IMR-90 (cell line): ENCODE results near the gene CDHR2. TPM values are rescaled to one million over a fixed set of nuclear protein-coding genes. Genes with fewer than 3 reads are reported as not detected.

Experiments
- ATAC-seq: fragments of 200-7000 bp; cut with Tn5 transposase; 2 replicates; pipeline ENCODE4 v1.9.1; 2020; ENCODE audit warnings: low read depth, mild to moderate bottlenecking, moderate library complexity
- BruUV-seq: library from RNA; stranded (reverse); fragments of 400-500 nt; replicated peaks from 2 replicates; lab custom pipeline; 2021; lab: Mats Ljungman, UMichigan
- CTCF ChIA-PET: fragments of 300-600 bp; formaldehyde crosslinking; extraction: SDS; loops from one replicate; lab custom pipeline; 2021; ENCODE audit warnings: antibody characterized with exemption; lab: Yijun Ruan, JAX
- POLR2A ChIA-PET: fragments of 300-600 bp; sonication (Branson Sonifier 250); formaldehyde crosslinking; loops from one replicate; lab custom pipeline; 2022; ENCODE audit warnings: antibody characterized with exemption; ENCODE audit not compliant: unreplicated experiment; lab: Charles Lee
- DNase-seq: peaks from one replicate; pipeline ENCODE4 v3.0.0; 2013
- H2AFZ ChIP-seq: replicated peaks from 2 replicates; pipeline ENCODE3; 2013; ENCODE audit warnings: low read length, mild to moderate bottlenecking; ENCODE audit not compliant: poor library complexity
- H2AK5ac ChIP-seq: 2 replicates; pipeline ENCODE4 v1.6.1; 2013; ENCODE audit warnings: low read depth, low read length, inconsistent platforms
- H2AK9ac ChIP-seq: replicated peaks from 2 replicates; pipeline ENCODE3; 2013; ENCODE audit warnings: mild to moderate bottlenecking, low read depth, low read length, moderate library complexity; ENCODE audit not compliant: poor library complexity
- H2BK120ac ChIP-seq: 2 replicates; pipeline ENCODE4 v1.6.1; 2013; ENCODE audit warnings: low read depth, low read length, inconsistent platforms
- H2BK15ac ChIP-seq: 3 replicates; pipeline ENCODE4 v1.6.1; 2013; ENCODE audit warnings: low read depth, low read length, inconsistent platforms
- H2BK20ac ChIP-seq: 2 replicates; pipeline ENCODE4 v1.6.1; 2013; ENCODE audit warnings: low read depth, mild to moderate bottlenecking, inconsistent platforms, low read length, moderate library complexity
- H2BK5ac ChIP-seq: 2 replicates; pipeline ENCODE4 v1.6.1; 2013; ENCODE audit warnings: mild to moderate bottlenecking, low read depth, low read length, inconsistent platforms; ENCODE audit not compliant: poor library complexity, severe bottlenecking
- H3K14ac ChIP-seq: replicated peaks from 2 replicates; pipeline ENCODE4 v1.6.1; 2013; ENCODE audit warnings: low read depth, low read length, inconsistent platforms
- H3K18ac ChIP-seq: 2 replicates; pipeline ENCODE4 v1.6.1; 2013; ENCODE audit warnings: low read depth, low read length, control low read depth
- H3K23ac ChIP-seq: 2 replicates; pipeline ENCODE4 v1.6.1; 2013; ENCODE audit warnings: low read depth, low read length, inconsistent platforms
- H3K27ac ChIP-seq: 2 replicates; pipeline ENCODE4 v1.5.1; 2013; ENCODE audit warnings: mild to moderate bottlenecking, control low read depth, low read length; ENCODE audit not compliant: insufficient read depth
- H3K27me3 ChIP-seq: 2 replicates; pipeline ENCODE4 v1.6.1; 2013; ENCODE audit warnings: low read length; ENCODE audit not compliant: control insufficient read depth, insufficient read depth
- H3K36me3 ChIP-seq: 2 replicates; pipeline ENCODE4 v1.6.1; 2013; ENCODE audit warnings: low read length, mixed read lengths; ENCODE audit not compliant: control insufficient read depth, insufficient read depth
- H3K4ac ChIP-seq: 2 replicates; pipeline ENCODE4 v1.6.1; 2013; ENCODE audit warnings: low read depth, low read length, inconsistent platforms
- H3K4me1 ChIP-seq: 2 replicates; pipeline ENCODE4 v1.6.1; 2013; ENCODE audit warnings: low read length, mixed read lengths; ENCODE audit not compliant: control insufficient read depth, insufficient read depth
- H3K4me2 ChIP-seq: 2 replicates; pipeline ENCODE4 v1.6.1; 2013; ENCODE audit warnings: low read depth, mild to moderate bottlenecking, control low read depth, low read length, moderate library complexity
- H3K4me3 ChIP-seq: 2 replicates; pipeline ENCODE4 v1.5.1; 2013; ENCODE audit warnings: low read depth, mild to moderate bottlenecking, control low read depth, low read length, moderate library complexity; ENCODE audit not compliant: insufficient read depth
- H3K56ac ChIP-seq: 2 replicates; pipeline ENCODE4 v1.6.1; 2013; ENCODE audit warnings: low read length, inconsistent platforms; ENCODE audit not compliant: insufficient read depth; ENCODE audit errors: extremely low read depth
- H3K79me1 ChIP-seq, 2 experiments: 2 replicates each; pipeline ENCODE4 v1.6.1; 2013; ENCODE audit warnings: low read length in 2 of 2, inconsistent platforms in 1 of 2, low read depth in 1 of 2
- H3K9ac ChIP-seq: 2 replicates; pipeline ENCODE4 v1.6.1; 2013; ENCODE audit warnings: low read depth, low read length, control low read depth
- H3K9me1 ChIP-seq: 2 replicates; pipeline ENCODE4 v1.6.1; 2013; ENCODE audit warnings: low read length, inconsistent platforms; ENCODE audit not compliant: insufficient read depth
- H3K9me3 ChIP-seq: 2 replicates; pipeline ENCODE4 v1.6.1; 2013; ENCODE audit warnings: low read length; ENCODE audit not compliant: control insufficient read depth, insufficient read depth
- H4K20me1 ChIP-seq: 2 replicates; pipeline ENCODE4 v1.6.1; 2013; ENCODE audit warnings: low read length, inconsistent platforms; ENCODE audit not compliant: insufficient read depth
- H4K5ac ChIP-seq: 2 replicates; pipeline ENCODE4 v1.6.1; 2013; ENCODE audit warnings: mild to moderate bottlenecking, low read depth, low read length, control low read depth
- H4K8ac ChIP-seq, 2 experiments: 2 replicates each; pipeline ENCODE4 v1.6.1; 2013; ENCODE audit warnings: low read depth in 2 of 2, low read length in 2 of 2, control low read depth in 1 of 2, inconsistent platforms in 1 of 2
- H4K91ac ChIP-seq: 2 replicates; pipeline ENCODE4 v1.6.1; 2013; ENCODE audit warnings: low read depth, low read length, inconsistent platforms; ENCODE audit not compliant: insufficient read depth
- BHLHE40 ChIP-seq: fragments of 150-350 bp; IDR thresholded peaks from 2 replicates; pipeline ENCODE4 v1.6.1; 2016; ENCODE audit warnings: mild to moderate bottlenecking, low read depth, low read length
- WGBS, 2 experiments: methylation state at CpG; one replicate each; pipeline versions ENCODE4 v1.1.5 to v1.1.7; 2013; ENCODE audit warnings: missing lambda C conversion rate in 2 of 2; ENCODE audit not compliant: insufficient read length in 1 of 2; ENCODE audit errors: extremely low coverage in 2 of 2; 5-methylcytosine and 5-hydroxymethylcytosine counted together
- dilution Hi-C: fragments of 300-500 bp; cut with HindIII; formaldehyde crosslinking; loops from one replicate; pipeline ENCODE4 v1.14.3; 2018; ENCODE audit warnings: low sequenced_read_pairs; ENCODE audit not compliant: unreplicated experiment
- in situ Hi-C: fragments of 300-500 bp; cut with MboI; formaldehyde crosslinking; loops from 3 replicates; pipeline ENCODE4 v1.14.3; 2019; ENCODE audit warnings: low sequenced_read_pairs, inconsistent platforms, mixed read lengths
- intact Hi-C: fragments of 100-400 bp; cut with micrococcal nuclease; formaldehyde crosslinking; loops from 2 replicates; pipeline ENCODE4 v1.10.0; 2022
- polyA plus RNA-seq, 3 experiments: library from polyadenylated mRNA; depleted of rRNA; stranded (reverse); fragments of >200 nt; gene quantifications; 2 replicates each; pipeline ENCODE4 v1.2.3, GENCODE V29; 2012; ENCODE audit warnings: low replicate concordance in 1 of 3
- total RNA-seq: library from RNA; depleted of rRNA; stranded (reverse); fragments of >200 nt; gene quantifications from 2 replicates; pipeline ENCODE4 v1.2.3, GENCODE V29; 2012

Gene CDHR2
- total and polyA plus RNA-seq, 2 of the 4 experiments (the other 2 are of a cell fraction) = not detected

GRCh38 chr5:176526462-176526861 is 22.7 kb upstream of the CDHR2 start:
- Histone ChIP-seq H2AFZ (no peak overlapping the region), H3K4me3 (no peak overlapping the region), H3K9ac (no peak overlapping the region), H3K56ac (no peak overlapping the region), H3K4me1 (peaks cover 2% of the 10 kb centered on the region; the same call in 1 of the 2 replicates), H2BK120ac (no peak overlapping the region), H2BK20ac (no peak overlapping the region), H3K27ac (no peak overlapping the region), H3K9me3 (no peaks in the 10 kb centered on the region), H3K36me3 (peaks cover 39% of the 10 kb centered on the region), H3K27me3 (no peaks in the 10 kb centered on the region), H2AK5ac (no peak overlapping the region), H3K9me1 (no peaks in the 10 kb centered on the region), H4K20me1 (no peaks in the 10 kb centered on the region; the same call in 1 of the 2 replicates), H3K4ac (no peak overlapping the region), H3K79me1 (0 out of 4 replicates have a peak, but pooled peaks cover 0 to 7% of the 10 kb centered on the region in 2 experiments), H3K23ac (no peak overlapping the region), H3K4me2 (no peak overlapping the region), H4K91ac (no peak overlapping the region), H2BK5ac (no peak overlapping the region), H3K14ac (no peak overlapping the region), H4K8ac (no peak overlapping the region), H2BK15ac (no peak overlapping the region), H4K5ac (no peak overlapping the region), H2AK9ac (no peak overlapping the region), H3K18ac (no peak overlapping the region)
- ATAC-seq (no peak), DNase-seq (no peak)
- WGBS, 2 experiments = 93% methylated on average over 3 of the region's 9 CpGs; no CpG with 5 or more reads in 1 of the 2 experiments
- ChIA-PET POLR2A (no interaction called here), CTCF (no interaction called here)
- no peak for TF ChIP-seq BHLHE40
- intact Hi-C loops = no loop called here
- BruUV-seq = no TSS peak
- in situ Hi-C loops = no loop called here
- dilution Hi-C loops = no loop called here
